DOHH2 (cell line): ENCODE data around the gene PIH1D2.
"Not testable (repeated sequence)": the region's sequence is repeated elsewhere in the genome, so short reads cannot be mapped to it uniquely, and the experiment has no call there.

Experiments used
- H3F3A ChIP-seq: fragments of 200-600 bp; sonication (generic), shearing (Covaris generic); 2 replicates; pipeline ENCODE4 v1.6.0; 2016; ENCODE audit warnings: antibody characterized with exemption, mild to moderate bottlenecking; ENCODE audit not compliant: control insufficient read depth, insufficient read depth
- H3K27ac ChIP-seq: fragments of 200-600 bp; sonication (generic); 2 replicates; pipeline ENCODE4 v1.5.1; 2014; ENCODE audit warnings: low read depth, mild to moderate bottlenecking, low read length, moderate library complexity
- H3K27me3 ChIP-seq: fragments of 200-600 bp; sonication (generic); 2 replicates; pipeline ENCODE4 v1.6.1; 2014; ENCODE audit warnings: mild to moderate bottlenecking, low read length, mixed read lengths; ENCODE audit not compliant: control insufficient read depth
- H3K36me3 ChIP-seq: fragments of 200-600 bp; sonication (generic); 2 replicates; pipeline ENCODE4 v1.6.1; 2014; ENCODE audit warnings: mild to moderate bottlenecking, low read length, moderate library complexity, mixed read lengths; ENCODE audit not compliant: control insufficient read depth
- H3K4me1 ChIP-seq: fragments of 200-600 bp; sonication (generic); 2 replicates; pipeline ENCODE4 v1.6.1; 2014; ENCODE audit warnings: mild to moderate bottlenecking, low read length, mixed read lengths; ENCODE audit not compliant: control insufficient read depth
- H3K4me2 ChIP-seq: fragments of 200-600 bp; sonication (generic); 2 replicates; pipeline ENCODE4 v1.6.0; 2014; ENCODE audit warnings: mild to moderate bottlenecking, low read length, moderate library complexity
- H3K4me3 ChIP-seq: fragments of 200-600 bp; sonication (generic); 2 replicates; pipeline ENCODE4 v1.5.1; 2014; ENCODE audit warnings: mild to moderate bottlenecking, low read length, mixed read lengths
- H3K79me2 ChIP-seq: fragments of 200-600 bp; sonication (generic); 2 replicates; pipeline ENCODE4 v1.6.1; 2014; ENCODE audit warnings: mild to moderate bottlenecking, low read length, mixed read lengths; ENCODE audit not compliant: control insufficient read depth
- H3K9me2 ChIP-seq: fragments of 200-600 bp; sonication (generic); replicated peaks from 2 replicates; pipeline ENCODE4 v1.6.1; 2014; ENCODE audit warnings: mild to moderate bottlenecking, low read length, mixed read lengths; ENCODE audit not compliant: control insufficient read depth
- H3K9me3 ChIP-seq: fragments of 200-600 bp; sonication (generic); 2 replicates; pipeline ENCODE4 v1.6.1; 2014; ENCODE audit warnings: antibody characterized with exemption, low read length, mixed read lengths; ENCODE audit not compliant: control insufficient read depth, insufficient read depth
- H4K20me1 ChIP-seq: fragments of 200-600 bp; sonication (generic); 2 replicates; pipeline ENCODE4 v1.6.0; 2014; ENCODE audit warnings: low read depth, mild to moderate bottlenecking, antibody characterized with exemption, low read length, moderate library complexity; ENCODE audit not compliant: control insufficient read depth, insufficient read depth
- CTCF ChIP-seq: fragments of 200-600 bp; sonication (generic); IDR thresholded peaks from one replicate; pipeline ENCODE4 v1.5.1; 2014; ENCODE audit warnings: antibody characterized with exemption, mild to moderate bottlenecking, low read depth, low read length; ENCODE audit not compliant: poor library complexity, severe bottlenecking
- EZH2phosphoT487 ChIP-seq: fragments of 200-600 bp; sonication (generic); IDR thresholded peaks from 2 replicates; pipeline ENCODE4 v1.6.1; 2017; ENCODE audit warnings: borderline replicate concordance, mild to moderate bottlenecking, antibody characterized with exemption, low read length, moderate library complexity, mixed read lengths

Gene PIH1D2

GRCh38 chr11:112100462-112100861 is 26.6 kb upstream of the PIH1D2 start:
- no peaks in the 10 kb centered on the region for H3F3A ChIP-seq
- peaks cover 12% of the 10 kb centered on the region for H3K36me3 ChIP-seq
- no peaks in the 10 kb centered on the region for H3K4me1 ChIP-seq
- H3K9me2 ChIP-seq: no peaks in the 10 kb centered on the region
- H3K79me2 ChIP-seq: no peaks in the 10 kb centered on the region
- H3K9me3 ChIP-seq: no peaks in the 10 kb centered on the region
- no peak overlapping the region for H3K27ac ChIP-seq
- no peaks in the 10 kb centered on the region for H4K20me1 ChIP-seq
- no peak overlapping the region for H3K4me3 ChIP-seq
- TF ChIP-seq CTCF: no peak
- TF ChIP-seq EZH2phosphoT487: no peak
- no peaks in the 10 kb centered on the region for H3K27me3 ChIP-seq
- no peak overlapping the region for H3K4me2 ChIP-seq

- H3K36me3 ChIP-seq: peaks cover 23% of the 10 kb centered on the region
- no peaks in the 10 kb centered on the region for H3K27me3 ChIP-seq
- no peaks in the 10 kb centered on the region for H3K9me3 ChIP-seq
- H3F3A ChIP-seq: peaks cover 4% of the 10 kb centered on the region; the same call in 1 of the 2 replicates
- H3K4me1 ChIP-seq: no peaks in the 10 kb centered on the region
- H3K79me2 ChIP-seq: no peaks in the 10 kb centered on the region
- H3K4me2 ChIP-seq: no peak overlapping the region
- H3K27ac ChIP-seq: no peak overlapping the region
- TF ChIP-seq CTCF (no peak), EZH2phosphoT487 (no peak)
- H3K4me3 ChIP-seq: no peak overlapping the region
- H4K20me1 ChIP-seq: no peaks in the 10 kb centered on the region
- no peaks in the 10 kb centered on the region for H3K9me2 ChIP-seq
These were observed 24.1 kb upstream of the PIH1D2 start for GRCh38 chr11:112097734-112098528.

GRCh38 chr11:112096194-112096593 is 22.4 kb upstream of the PIH1D2 start:
- no peak overlapping the region for H3K4me3 ChIP-seq
- peaks cover 6% of the 10 kb centered on the region for H3K79me2 ChIP-seq
- H3K27me3 ChIP-seq: no peaks in the 10 kb centered on the region
- no peaks in the 10 kb centered on the region for H4K20me1 ChIP-seq
- no peak for TF ChIP-seq CTCF
- no peak for TF ChIP-seq EZH2phosphoT487
- H3K9me3 ChIP-seq: no peaks in the 10 kb centered on the region
- no peaks in the 10 kb centered on the region for H3K4me1 ChIP-seq
- no peak overlapping the region for H3K4me2 ChIP-seq
- peaks cover 4% of the 10 kb centered on the region; the same call in 1 of the 2 replicates for H3F3A ChIP-seq
- H3K9me2 ChIP-seq: no peaks in the 10 kb centered on the region
- no peak overlapping the region for H3K27ac ChIP-seq
- H3K36me3 ChIP-seq: peaks cover 39% of the 10 kb centered on the region

GRCh38 chr11:112095302-112095701 is 21.5 kb upstream of the PIH1D2 start:
- not testable (repeated sequence) for H3K9me2 ChIP-seq, H3K27me3 ChIP-seq, H3K4me2 ChIP-seq, H3K9me3 ChIP-seq, H3K4me3 ChIP-seq, H3K4me1 ChIP-seq, H3K27ac ChIP-seq, H3F3A ChIP-seq, H4K20me1 ChIP-seq
- peaks cover 13% of the 10 kb centered on the region for H3K79me2 ChIP-seq
- H3K36me3 ChIP-seq: peaks cover 48% of the 10 kb centered on the region
